ENCODE measurements around the gene PRPF31. TPM values are rescaled to one million over a fixed set of nuclear protein-coding genes. Genes with fewer than 3 reads are reported as not detected.

The PRPF31 gene
- total RNA-seq, 2 donors from 2014 or later = 39.5 to 65.6 TPM

- Histone ChIP-seq H3K9me3 (no peaks in the 10 kb centered on the region), H3K9ac (ENCODE audit: low read depth in 2 of 2, low read length in 2 of 2) (peak within 1 kb of the TSS; percentile 79 to 95), H3K4me3 (peak within 1 kb of the TSS; percentile 98), H3K27me3 (no peaks in the 10 kb centered on the region), H3K27ac (peak within 1 kb of the TSS; percentile 83), H3K36me3 (peaks cover 3% of the 10 kb centered on the region), H3K4me1 (peaks cover 16% of the 10 kb centered on the region)
- DNase-seq = peak; percentile 36
- TF ChIP-seq, protein P1, sequence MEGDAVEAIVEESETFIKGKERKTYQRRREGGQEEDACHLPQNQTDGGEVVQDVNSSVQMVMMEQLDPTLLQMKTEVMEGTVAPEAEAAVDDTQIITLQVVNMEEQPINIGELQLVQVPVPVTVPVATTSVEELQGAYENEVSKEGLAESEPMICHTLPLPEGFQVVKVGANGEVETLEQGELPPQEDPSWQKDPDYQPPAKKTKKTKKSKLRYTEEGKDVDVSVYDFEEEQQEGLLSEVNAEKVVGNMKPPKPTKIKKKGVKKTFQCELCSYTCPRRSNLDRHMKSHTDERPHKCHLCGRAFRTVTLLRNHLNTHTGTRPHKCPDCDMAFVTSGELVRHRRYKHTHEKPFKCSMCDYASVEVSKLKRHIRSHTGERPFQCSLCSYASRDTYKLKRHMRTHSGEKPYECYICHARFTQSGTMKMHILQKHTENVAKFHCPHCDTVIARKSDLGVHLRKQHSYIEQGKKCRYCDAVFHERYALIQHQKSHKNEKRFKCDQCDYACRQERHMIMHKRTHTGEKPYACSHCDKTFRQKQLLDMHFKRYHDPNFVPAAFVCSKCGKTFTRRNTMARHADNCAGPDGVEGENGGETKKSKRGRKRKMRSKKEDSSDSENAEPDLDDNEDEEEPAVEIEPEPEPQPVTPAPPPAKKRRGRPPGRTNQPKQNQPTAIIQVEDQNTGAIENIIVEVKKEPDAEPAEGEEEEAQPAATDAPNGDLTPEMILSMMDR (IDR thresholded peaks at IDR 0.05) = no peak
- intact Hi-C loops (cut with DNase I) = no loop called here
Measured at GRCh38 chr19:54137699-54138488, 22.3 kb downstream of the PRPF31 start, which contains the start of gene CNOT3. CNOT3 (plus strand) TSS chr19:54137762; CDS start chr19:54142979, 5,217 bp downstream.

DNA sequence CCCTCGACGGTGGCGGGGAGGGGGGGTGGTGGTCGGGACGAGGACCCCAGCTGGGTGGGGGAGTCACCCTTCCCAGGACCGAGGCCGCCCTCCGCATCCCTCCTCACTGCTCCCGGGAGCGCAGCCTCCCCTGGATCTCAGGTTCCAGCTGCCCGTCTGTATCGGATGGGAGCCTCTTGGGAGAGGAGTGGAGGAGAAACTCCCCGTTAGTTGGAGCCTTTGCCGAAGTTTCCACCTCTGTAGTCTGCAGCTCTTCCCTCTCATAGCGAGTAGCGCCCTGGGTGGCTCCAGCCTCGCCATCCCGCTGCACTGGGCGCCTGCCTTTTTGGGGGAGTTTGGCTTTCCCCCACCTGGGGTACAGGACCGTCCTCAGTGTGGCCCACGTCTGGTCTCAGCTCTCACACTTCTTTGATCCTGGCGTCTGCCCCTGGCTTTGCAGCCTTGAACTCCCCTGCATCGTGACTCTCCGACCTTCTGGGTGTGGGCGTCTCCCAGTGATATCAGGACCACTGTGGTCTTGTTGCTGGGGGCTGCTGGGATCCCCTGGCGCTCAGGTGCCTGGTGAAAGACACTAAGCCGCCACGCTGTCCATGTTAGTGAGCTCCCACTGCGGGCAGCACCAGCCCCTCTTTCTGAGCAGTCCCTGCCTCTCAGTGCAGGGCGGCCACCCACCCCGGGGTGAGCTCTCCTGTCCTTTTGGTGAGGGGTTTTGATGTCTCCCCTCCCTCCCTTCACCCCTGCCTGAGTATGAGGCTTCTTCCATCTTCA is 23.1 kb downstream of the PRPF31 start:
- no peaks in the 10 kb centered on the region for H3K27me3 ChIP-seq
- TF ChIP-seq, protein P1 (IDR thresholded peaks at IDR 0.05) = no peak
- H3K36me3 ChIP-seq = peaks cover 11% of the 10 kb centered on the region
- peak overlapping the region; percentile 83 for H3K27ac ChIP-seq
- no peak for DNase-seq
- peak overlapping the region; percentile 74 to 95 for H3K9ac ChIP-seq (ENCODE audit: low read depth in 2 of 2, low read length in 2 of 2)
- no peaks in the 10 kb centered on the region for H3K9me3 ChIP-seq
- H3K4me3 ChIP-seq = peak overlapping the region; percentile 98
- H3K4me1 ChIP-seq = peaks cover 16% of the 10 kb centered on the region
- intact Hi-C loops (cut with DNase I) = no loop called here

DNA sequence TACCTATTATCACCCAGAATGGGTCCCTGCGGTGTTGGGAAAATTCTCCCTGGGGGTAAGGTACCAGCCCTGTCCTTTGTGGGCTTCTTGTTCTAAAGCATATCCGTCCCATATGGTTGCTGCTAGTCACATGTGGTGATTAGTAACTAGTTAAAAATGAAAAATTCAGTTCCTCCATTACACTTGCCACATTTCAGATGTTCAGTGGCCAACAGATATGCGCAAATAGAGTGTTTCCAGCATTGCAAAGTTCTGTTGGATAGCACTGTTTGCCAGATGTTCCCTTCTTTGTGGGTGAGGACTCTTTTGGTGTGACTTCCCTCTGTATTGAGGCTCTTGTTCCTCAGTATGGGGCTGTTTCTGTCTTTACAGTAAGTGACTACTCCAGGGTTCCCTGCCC is 25.8 kb downstream of the PRPF31 start:
- Histone ChIP-seq H3K4me3 (no peak overlapping the region), H3K36me3 (peaks cover 30% of the 10 kb centered on the region)

DNA sequence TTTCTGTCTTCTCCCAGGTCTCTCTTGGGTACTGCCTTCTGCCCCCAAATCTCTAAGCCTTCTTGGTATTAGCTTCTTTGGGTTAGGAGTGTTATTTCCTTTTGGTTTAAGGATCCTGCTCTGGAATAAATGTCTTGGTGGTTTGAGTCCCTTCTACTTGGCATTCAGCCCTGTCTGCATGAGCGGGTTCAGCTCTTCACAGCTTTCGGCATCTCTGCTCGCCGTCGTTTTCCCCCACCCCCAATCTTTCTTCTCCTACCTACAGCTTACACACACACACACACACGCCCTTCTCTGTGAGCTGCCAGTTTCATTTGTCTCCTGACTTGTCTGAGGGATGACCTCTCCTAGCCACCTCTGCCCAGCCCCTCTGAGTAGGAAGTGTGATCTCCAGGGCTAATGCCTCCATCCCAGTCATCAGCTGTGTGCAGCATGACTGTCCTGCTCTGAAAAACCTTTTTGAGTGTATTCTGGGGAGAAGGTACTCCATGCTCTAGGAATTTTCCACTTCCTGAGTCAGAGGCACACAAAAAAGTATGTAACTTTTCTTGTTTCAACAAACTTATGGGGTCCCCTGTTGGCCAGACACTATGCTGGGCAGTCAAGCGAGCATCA is 26.7 kb downstream of the PRPF31 start:
- intact Hi-C loops (cut with DNase I) = no loop called here
- H3K4me3 ChIP-seq = no peak overlapping the region
- H3K4me1 ChIP-seq = peaks cover 16% of the 10 kb centered on the region
- H3K9me3 ChIP-seq = no peaks in the 10 kb centered on the region
- no peak overlapping the region for H3K9ac ChIP-seq (ENCODE audit: low read depth in 2 of 2, low read length in 2 of 2)
- no peaks in the 10 kb centered on the region for H3K27me3 ChIP-seq
- peaks cover 36% of the 10 kb centered on the region for H3K36me3 ChIP-seq
- DNase-seq = no peak
- TF ChIP-seq, protein P1 (IDR thresholded peaks at IDR 0.05) = no peak
- H3K27ac ChIP-seq = no peak overlapping the region

More for the DNA sequence above, 25.8 kb downstream of the PRPF31 start:
- intact Hi-C loops (cut with DNase I) = no loop called here
- H3K4me1 ChIP-seq = peaks cover 16% of the 10 kb centered on the region
- H3K27me3 ChIP-seq = no peaks in the 10 kb centered on the region
- no peak for DNase-seq
- no peaks in the 10 kb centered on the region for H3K9me3 ChIP-seq
- no peak overlapping the region for H3K9ac ChIP-seq (ENCODE audit: low read depth in 2 of 2, low read length in 2 of 2)
- H3K27ac ChIP-seq = no peak overlapping the region
- TF ChIP-seq, protein P1 (IDR thresholded peaks at IDR 0.05) = no peak

GRCh38 chr19:54145541-54146158 is 30.1 kb downstream of the PRPF31 start:
- TF ChIP-seq, protein P1 (IDR thresholded peaks at IDR 0.05) = no peak
- intact Hi-C loops (cut with DNase I) = no loop called here
- Histone ChIP-seq H3K9ac (ENCODE audit: low read depth in 2 of 2, low read length in 2 of 2) (no peak overlapping the region), H3K4me1 (no peaks in the 10 kb centered on the region), H3K27me3 (no peaks in the 10 kb centered on the region), H3K36me3 (peaks cover 39% of the 10 kb centered on the region), H3K9me3 (no peaks in the 10 kb centered on the region), H3K4me3 (no peak overlapping the region), H3K27ac (no peak overlapping the region)
- no peak for DNase-seq
